ENCODE results near the gene MS4A10.
"Not testable (repeated sequence)": the region's sequence is repeated elsewhere in the genome, so short reads cannot be mapped to it uniquely, and the experiment has no call there.

MS4A10 gene

GRCh38 chr11:60785136-60785535 is at the start of gene MS4A10:
Gene MS4A10, plus strand, starts transcription at chr11:60785333. Its CDS starts 5,003 bp downstream, at chr11:60790336.
- no peak for DNase-seq

- DNase-seq = no peak
Measured at GRCh38 chr11:60739114-60739513, 46.0 kb upstream of the MS4A10 start.

- DNase-seq = no peak
Measured at GRCh38 chr11:60740573-60740972, 44.6 kb upstream of the MS4A10 start.

GRCh38 chr11:60741421-60741820 is 43.7 kb upstream of the MS4A10 start:
- DNase-seq = no peak

- no peak for DNase-seq
Measured at GRCh38 chr11:60743058-60743457, 42.1 kb upstream of the MS4A10 start.

- no peak for DNase-seq
Measured at GRCh38 chr11:60744114-60744513, 41.0 kb upstream of the MS4A10 start.

- no peak for DNase-seq
Measured at GRCh38 chr11:60747359-60747873, 37.7 kb upstream of the MS4A10 start.

- no peak for DNase-seq
Measured at GRCh38 chr11:60748225-60748624, 36.9 kb upstream of the MS4A10 start.

GRCh38 chr11:60748821-60749220 is 36.3 kb upstream of the MS4A10 start:
- no peak for DNase-seq

GRCh38 chr11:60750911-60751310 is 34.2 kb upstream of the MS4A10 start:
- DNase-seq = no peak

- DNase-seq = no peak
Measured at GRCh38 chr11:60753309-60753708, 31.8 kb upstream of the MS4A10 start.

- DNase-seq = no peak
Measured at GRCh38 chr11:60754887-60755286, 30.2 kb upstream of the MS4A10 start.

- DNase-seq = no peak
Measured at GRCh38 chr11:60756307-60757032, 28.7 kb upstream of the MS4A10 start, which contains the start of gene MS4A15. Gene MS4A15, plus strand, starts transcription at chr11:60756867. Its CDS starts 6,867 bp downstream, at chr11:60763734.

GRCh38 chr11:60757231-60757800 is 27.8 kb upstream of the MS4A10 start:
- no peak for DNase-seq

GRCh38 chr11:60758671-60759070 is 26.5 kb upstream of the MS4A10 start:
- DNase-seq = not testable (repeated sequence)

- not testable (repeated sequence) for DNase-seq
Measured at GRCh38 chr11:60759438-60760225, 25.5 kb upstream of the MS4A10 start.

- DNase-seq = no peak
Measured at GRCh38 chr11:60761436-60762190, 23.5 kb upstream of the MS4A10 start.

- DNase-seq = no peak
Measured at GRCh38 chr11:60762851-60763691, 22.1 kb upstream of the MS4A10 start.

- no peak for DNase-seq
Measured at GRCh38 chr11:60763692-60764369, 21.3 kb upstream of the MS4A10 start.

GRCh38 chr11:60764879-60765278 is 20.3 kb upstream of the MS4A10 start:
- no peak for DNase-seq

GRCh38 chr11:60765355-60765754 is 19.8 kb upstream of the MS4A10 start:
- DNase-seq = no peak
